IMR-90 (cell line): ENCODE measurements around the gene PROZ. TPM values are rescaled to one million over a fixed set of nuclear protein-coding genes. Genes with fewer than 3 reads are reported as not detected.

ENCODE experiments used
- ATAC-seq: fragments of 200-7000 bp; cut with Tn5 transposase; 2 replicates; pipeline ENCODE4 v1.9.1; 2020; ENCODE audit warnings: low read depth, mild to moderate bottlenecking, moderate library complexity
- BruUV-seq: library from RNA; stranded (reverse); fragments of 400-500 nt; replicated peaks from 2 replicates; lab custom pipeline; 2021; lab: Mats Ljungman, UMichigan
- CTCF ChIA-PET: fragments of 300-600 bp; formaldehyde crosslinking; extraction: SDS; loops from one replicate; lab custom pipeline; 2021; ENCODE audit warnings: antibody characterized with exemption; lab: Yijun Ruan, JAX
- POLR2A ChIA-PET: fragments of 300-600 bp; sonication (Branson Sonifier 250); formaldehyde crosslinking; loops from one replicate; lab custom pipeline; 2022; ENCODE audit warnings: antibody characterized with exemption; ENCODE audit not compliant: unreplicated experiment; lab: Charles Lee
- DNase-seq: peaks from one replicate; pipeline ENCODE4 v3.0.0; 2013
- H2AFZ ChIP-seq: replicated peaks from 2 replicates; pipeline ENCODE3; 2013; ENCODE audit warnings: low read length, mild to moderate bottlenecking; ENCODE audit not compliant: poor library complexity
- H2AK5ac ChIP-seq: 2 replicates; pipeline ENCODE4 v1.6.1; 2013; ENCODE audit warnings: low read depth, low read length, inconsistent platforms
- H2AK9ac ChIP-seq: replicated peaks from 2 replicates; pipeline ENCODE3; 2013; ENCODE audit warnings: mild to moderate bottlenecking, low read depth, low read length, moderate library complexity; ENCODE audit not compliant: poor library complexity
- H2BK120ac ChIP-seq: 2 replicates; pipeline ENCODE4 v1.6.1; 2013; ENCODE audit warnings: low read depth, low read length, inconsistent platforms
- H2BK15ac ChIP-seq: 3 replicates; pipeline ENCODE4 v1.6.1; 2013; ENCODE audit warnings: low read depth, low read length, inconsistent platforms
- H2BK20ac ChIP-seq: 2 replicates; pipeline ENCODE4 v1.6.1; 2013; ENCODE audit warnings: low read depth, mild to moderate bottlenecking, inconsistent platforms, low read length, moderate library complexity
- H2BK5ac ChIP-seq: 2 replicates; pipeline ENCODE4 v1.6.1; 2013; ENCODE audit warnings: mild to moderate bottlenecking, low read depth, low read length, inconsistent platforms; ENCODE audit not compliant: poor library complexity, severe bottlenecking
- H3K14ac ChIP-seq: replicated peaks from 2 replicates; pipeline ENCODE4 v1.6.1; 2013; ENCODE audit warnings: low read depth, low read length, inconsistent platforms
- H3K18ac ChIP-seq: 2 replicates; pipeline ENCODE4 v1.6.1; 2013; ENCODE audit warnings: low read depth, low read length, control low read depth
- H3K23ac ChIP-seq: 2 replicates; pipeline ENCODE4 v1.6.1; 2013; ENCODE audit warnings: low read depth, low read length, inconsistent platforms
- H3K27ac ChIP-seq: 2 replicates; pipeline ENCODE4 v1.5.1; 2013; ENCODE audit warnings: mild to moderate bottlenecking, control low read depth, low read length; ENCODE audit not compliant: insufficient read depth
- H3K27me3 ChIP-seq: 2 replicates; pipeline ENCODE4 v1.6.1; 2013; ENCODE audit warnings: low read length; ENCODE audit not compliant: control insufficient read depth, insufficient read depth
- H3K36me3 ChIP-seq: 2 replicates; pipeline ENCODE4 v1.6.1; 2013; ENCODE audit warnings: low read length, mixed read lengths; ENCODE audit not compliant: control insufficient read depth, insufficient read depth
- H3K4ac ChIP-seq: 2 replicates; pipeline ENCODE4 v1.6.1; 2013; ENCODE audit warnings: low read depth, low read length, inconsistent platforms
- H3K4me1 ChIP-seq: 2 replicates; pipeline ENCODE4 v1.6.1; 2013; ENCODE audit warnings: low read length, mixed read lengths; ENCODE audit not compliant: control insufficient read depth, insufficient read depth
- H3K4me2 ChIP-seq: 2 replicates; pipeline ENCODE4 v1.6.1; 2013; ENCODE audit warnings: low read depth, mild to moderate bottlenecking, control low read depth, low read length, moderate library complexity
- H3K4me3 ChIP-seq: 2 replicates; pipeline ENCODE4 v1.5.1; 2013; ENCODE audit warnings: low read depth, mild to moderate bottlenecking, control low read depth, low read length, moderate library complexity; ENCODE audit not compliant: insufficient read depth
- H3K56ac ChIP-seq: 2 replicates; pipeline ENCODE4 v1.6.1; 2013; ENCODE audit warnings: low read length, inconsistent platforms; ENCODE audit not compliant: insufficient read depth; ENCODE audit errors: extremely low read depth
- H3K79me1 ChIP-seq, 2 experiments: 2 replicates each; pipeline ENCODE4 v1.6.1; 2013; ENCODE audit warnings: low read length in 2 of 2, inconsistent platforms in 1 of 2, low read depth in 1 of 2
- H3K9ac ChIP-seq: 2 replicates; pipeline ENCODE4 v1.6.1; 2013; ENCODE audit warnings: low read depth, low read length, control low read depth
- H3K9me1 ChIP-seq: 2 replicates; pipeline ENCODE4 v1.6.1; 2013; ENCODE audit warnings: low read length, inconsistent platforms; ENCODE audit not compliant: insufficient read depth
- H3K9me3 ChIP-seq: 2 replicates; pipeline ENCODE4 v1.6.1; 2013; ENCODE audit warnings: low read length; ENCODE audit not compliant: control insufficient read depth, insufficient read depth
- H4K20me1 ChIP-seq: 2 replicates; pipeline ENCODE4 v1.6.1; 2013; ENCODE audit warnings: low read length, inconsistent platforms; ENCODE audit not compliant: insufficient read depth
- H4K5ac ChIP-seq: 2 replicates; pipeline ENCODE4 v1.6.1; 2013; ENCODE audit warnings: mild to moderate bottlenecking, low read depth, low read length, control low read depth
- H4K8ac ChIP-seq, 2 experiments: 2 replicates each; pipeline ENCODE4 v1.6.1; 2013; ENCODE audit warnings: low read depth in 2 of 2, low read length in 2 of 2, control low read depth in 1 of 2, inconsistent platforms in 1 of 2
- H4K91ac ChIP-seq: 2 replicates; pipeline ENCODE4 v1.6.1; 2013; ENCODE audit warnings: low read depth, low read length, inconsistent platforms; ENCODE audit not compliant: insufficient read depth
- CHD1 ChIP-seq: IDR thresholded peaks from 2 replicates; pipeline ENCODE4 v1.6.1; 2012; ENCODE audit warnings: low read depth, low read length, improper control_type of control experiment
- ELK1 ChIP-seq: fragments of 150-350 bp; IDR thresholded peaks from 2 replicates; pipeline ENCODE4 v1.6.1; 2016; ENCODE audit warnings: low read depth, mild to moderate bottlenecking, low read length, moderate library complexity, borderline replicate concordance
- MAFK ChIP-seq: IDR thresholded peaks from 2 replicates; pipeline ENCODE4 v1.6.1; 2012; ENCODE audit warnings: low read depth, low read length, improper control_type of control experiment
- MXI1 ChIP-seq: IDR thresholded peaks from 2 replicates; pipeline ENCODE4 v1.6.1; 2012; ENCODE audit warnings: low read depth, mild to moderate bottlenecking, low read length, moderate library complexity, borderline replicate concordance
- POLR2A ChIP-seq: IDR thresholded peaks from 2 replicates; pipeline ENCODE4 v1.6.1; 2012; ENCODE audit warnings: mild to moderate bottlenecking, low read depth, low read length
- WGBS, 2 experiments: methylation state at CpG; one replicate each; pipeline versions ENCODE4 v1.1.5 to v1.1.7; 2013; ENCODE audit warnings: missing lambda C conversion rate in 2 of 2; ENCODE audit not compliant: insufficient read length in 1 of 2; ENCODE audit errors: extremely low coverage in 2 of 2; 5-methylcytosine and 5-hydroxymethylcytosine counted together
- dilution Hi-C: fragments of 300-500 bp; cut with HindIII; formaldehyde crosslinking; loops from one replicate; pipeline ENCODE4 v1.14.3; 2018; ENCODE audit warnings: low sequenced_read_pairs; ENCODE audit not compliant: unreplicated experiment
- in situ Hi-C: fragments of 300-500 bp; cut with MboI; formaldehyde crosslinking; loops from 3 replicates; pipeline ENCODE4 v1.14.3; 2019; ENCODE audit warnings: low sequenced_read_pairs, inconsistent platforms, mixed read lengths
- intact Hi-C: fragments of 100-400 bp; cut with micrococcal nuclease; formaldehyde crosslinking; loops from 2 replicates; pipeline ENCODE4 v1.10.0; 2022
- polyA plus RNA-seq, 3 experiments: library from polyadenylated mRNA; depleted of rRNA; stranded (reverse); fragments of >200 nt; gene quantifications; 2 replicates each; pipeline ENCODE4 v1.2.3, GENCODE V29; 2012; ENCODE audit warnings: low replicate concordance in 1 of 3
- total RNA-seq: library from RNA; depleted of rRNA; stranded (reverse); fragments of >200 nt; gene quantifications from 2 replicates; pipeline ENCODE4 v1.2.3, GENCODE V29; 2012
- TF ChIP-seq, protein P1 (sequence below): conservative IDR thresholded peaks from 2 replicates; pipeline ENCODE4 v1.5.1; 2012; ENCODE audit warnings: mild to moderate bottlenecking, low read depth, low read length, improper control_type of control experiment

Gene PROZ
- total and polyA plus RNA-seq, 2 of the 4 experiments (the other 2 are of a cell fraction), result not detected

- TF ChIP-seq ELK1 (no peak), POLR2A (no peak), CHD1 (no peak)
These were observed 20.4 kb downstream of the PROZ start (continued) for GRCh38 chr13:113178896-113179167.

GRCh38 chr13:113179374-113180230 is 21.2 kb downstream of the PROZ start:
- peaks cover 10% of the 10 kb centered on the region for H3K9me1 ChIP-seq
- dilution Hi-C loops (no loop called here), in situ Hi-C loops (no loop called here), intact Hi-C loops (loop anchor here (2.0 kb wide), 2 partner anchors 29 to 37 kb away; partner anchors contain the start of genes CUL4A and PCID2)
- H4K5ac ChIP-seq, result peak overlapping the region; percentile 19
- peak overlapping the region; percentile 86 for H2AK9ac ChIP-seq
- BruUV-seq, result no TSS peak
- H2AK5ac ChIP-seq, result peak overlapping the region; percentile 100
- H3K27me3 ChIP-seq, result no peaks in the 10 kb centered on the region
- H3K4me1 ChIP-seq, result peaks cover 18% of the 10 kb centered on the region
- H2BK20ac ChIP-seq, result peak overlapping the region; percentile 91
- H3K36me3 ChIP-seq, result peaks cover 51% of the 10 kb centered on the region
- peak overlapping the region; percentile 97 for H3K14ac ChIP-seq
- peak overlapping the region; percentile 68 for H2AFZ ChIP-seq
- H3K56ac ChIP-seq, result peak overlapping the region; percentile 86
- H3K27ac ChIP-seq, result peak overlapping the region; percentile 78
- no peak overlapping the region for H3K4me2 ChIP-seq
- ATAC-seq (peak; percentile 17), DNase-seq (peak; percentile 82)
- peak overlapping the region; percentile 99 for H3K4ac ChIP-seq
- H4K91ac ChIP-seq, result peak overlapping the region; percentile 98
- H3K18ac ChIP-seq, result peak overlapping the region; percentile 38
- H2BK15ac ChIP-seq, result peak overlapping the region; percentile 89
- H3K4me3 ChIP-seq, result no peak overlapping the region
- TF ChIP-seq MXI1 (peak; percentile 25; the same call in 1 of the 2 replicates), MAFK (no peak)
- TF ChIP-seq, protein P1, sequence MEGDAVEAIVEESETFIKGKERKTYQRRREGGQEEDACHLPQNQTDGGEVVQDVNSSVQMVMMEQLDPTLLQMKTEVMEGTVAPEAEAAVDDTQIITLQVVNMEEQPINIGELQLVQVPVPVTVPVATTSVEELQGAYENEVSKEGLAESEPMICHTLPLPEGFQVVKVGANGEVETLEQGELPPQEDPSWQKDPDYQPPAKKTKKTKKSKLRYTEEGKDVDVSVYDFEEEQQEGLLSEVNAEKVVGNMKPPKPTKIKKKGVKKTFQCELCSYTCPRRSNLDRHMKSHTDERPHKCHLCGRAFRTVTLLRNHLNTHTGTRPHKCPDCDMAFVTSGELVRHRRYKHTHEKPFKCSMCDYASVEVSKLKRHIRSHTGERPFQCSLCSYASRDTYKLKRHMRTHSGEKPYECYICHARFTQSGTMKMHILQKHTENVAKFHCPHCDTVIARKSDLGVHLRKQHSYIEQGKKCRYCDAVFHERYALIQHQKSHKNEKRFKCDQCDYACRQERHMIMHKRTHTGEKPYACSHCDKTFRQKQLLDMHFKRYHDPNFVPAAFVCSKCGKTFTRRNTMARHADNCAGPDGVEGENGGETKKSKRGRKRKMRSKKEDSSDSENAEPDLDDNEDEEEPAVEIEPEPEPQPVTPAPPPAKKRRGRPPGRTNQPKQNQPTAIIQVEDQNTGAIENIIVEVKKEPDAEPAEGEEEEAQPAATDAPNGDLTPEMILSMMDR, result no peak
- no peaks in the 10 kb centered on the region for H4K20me1 ChIP-seq
- peaks cover 17 to 60% of the 10 kb centered on the region in 2 experiments; a peak in 3 of 4 replicates for H3K79me1 ChIP-seq
- H4K8ac ChIP-seq, result peak overlapping the region; percentile 94 to 97
- ChIA-PET CTCF (interaction anchor here (0.6 to 0.8 kb wide), 5 partner anchors 8 to 318 kb away, joined by 3 to 7 read pairs (median 3); no protein-coding TSS in a partner anchor), POLR2A (interaction anchor here (1.2 kb wide), 1 partner anchor 28 kb away, joined by 3 read pairs; no protein-coding TSS in a partner anchor)
- WGBS, 2 experiments, result 44% methylated on average over 3 of the region's 28 CpGs; no CpG with 5 or more reads in 1 of the 2 experiments
- peak overlapping the region; percentile 99 for H2BK120ac ChIP-seq
- H3K9ac ChIP-seq, result peak overlapping the region; percentile 38
- no peaks in the 10 kb centered on the region for H3K9me3 ChIP-seq
- H3K23ac ChIP-seq, result peak overlapping the region; percentile 55
- H2BK5ac ChIP-seq, result peak overlapping the region; percentile 100
